Lower lobe of right lung (tissue), 2 donors: ENCODE results near the gene PALM. TPM values are rescaled to one million over a fixed set of nuclear protein-coding genes. Genes with fewer than 3 reads are reported as not detected.
A peak's percentile ranks its signal among the peaks of the same experiment; 100 is the strongest.

ENCODE experiments used
- ATAC-seq, 2 donors: fragments of 200-7000 bp; cut with Tn5 transposase; one replicate each; pipeline ENCODE4 v1.9.1; 2020 to 2022; ENCODE audit warnings: mild to moderate bottlenecking in 2 of 2, moderate library complexity in 2 of 2
- DNase-seq: peaks from one replicate; pipeline ENCODE4 v3.0.0-alpha.2; 2020
- H3K27ac ChIP-seq: fragments of 200-600 bp; one replicate; pipeline ENCODE4 v1.8.0; 2022
- H3K27me3 ChIP-seq: fragments of 200-600 bp; one replicate; pipeline ENCODE4 v1.8.0; 2022; ENCODE audit warnings: low read depth
- H3K36me3 ChIP-seq: fragments of 200-600 bp; one replicate; pipeline ENCODE4 v1.8.0; 2022; ENCODE audit warnings: mild to moderate bottlenecking
- H3K4me1 ChIP-seq: fragments of 200-600 bp; one replicate; pipeline ENCODE4 v1.8.0; 2022
- H3K4me3 ChIP-seq: fragments of 200-600 bp; one replicate; pipeline ENCODE4 v1.8.0; 2022; ENCODE audit warnings: mild to moderate bottlenecking
- H3K9me3 ChIP-seq: fragments of 200-600 bp; one replicate; pipeline ENCODE4 v1.8.0; 2022
- intact Hi-C: fragments of 100-400 bp; cut with DNase I; formaldehyde crosslinking; loops from one replicate; pipeline ENCODE4 v1.11.0; 2022
- total RNA-seq: library from RNA; stranded (reverse); fragmentation: NEBNext Ultra II Directional; extraction: Animal tissue kit (Norgen Biotek cat#: 25700); gene quantifications from one replicate; pipeline ENCODE4 v1.2.1, GENCODE V29; 2021
- TF ChIP-seq, protein P1 (sequence below): fragments of 200-600 bp; IDR thresholded peaks from one replicate; pipeline ENCODE4 v1.8.0; 2022; ENCODE audit warnings: antibody characterized with exemption, mild to moderate bottlenecking
- donor health status: DM: no; HTN: yes; CAD: no; lungs with severe emphysema.

The PALM gene
- total RNA-seq, 1 donor from 2014 or later = 37.0 TPM

DNA sequence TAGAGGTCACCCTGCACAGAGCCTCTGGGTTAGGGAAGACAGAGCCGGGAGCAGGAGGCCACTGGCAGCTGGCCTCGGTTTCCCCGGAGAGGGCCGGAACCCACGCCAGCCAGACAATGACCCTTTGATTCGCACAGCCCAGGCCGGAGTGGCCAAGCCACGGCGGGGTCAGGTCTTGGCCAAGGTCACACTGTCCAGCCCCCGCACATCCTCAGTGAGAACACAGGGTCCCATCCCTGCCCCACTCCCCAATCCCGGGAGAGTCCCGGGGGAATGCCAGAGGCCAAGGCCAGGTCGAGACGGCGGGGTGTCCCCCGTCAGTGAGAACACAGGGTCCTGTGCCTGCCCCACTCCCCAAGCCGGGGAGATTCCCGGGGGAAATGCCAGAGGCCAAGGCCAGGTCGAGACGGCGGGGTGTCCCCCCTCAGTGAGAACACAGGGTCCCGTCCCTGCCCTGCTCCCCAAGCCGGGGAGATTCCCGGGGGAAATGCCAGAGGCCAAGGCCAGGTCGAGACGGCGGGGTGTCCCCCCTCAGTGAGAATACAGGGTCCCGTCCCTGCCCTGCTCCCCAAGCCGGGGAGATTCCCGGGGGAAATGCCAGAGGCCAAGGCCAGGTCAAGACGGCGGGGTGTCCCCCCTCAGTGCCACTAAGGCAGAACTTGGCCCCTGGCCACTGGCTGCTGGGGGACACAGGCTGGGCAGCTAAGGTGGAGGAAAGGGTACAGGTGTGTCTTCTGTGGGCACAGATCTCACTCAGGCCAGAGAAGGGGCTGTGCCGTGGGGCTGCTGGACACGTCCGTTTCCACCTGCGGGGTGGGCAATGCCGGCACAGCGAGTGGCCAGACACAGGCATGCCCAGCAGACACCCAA, 34.2 kb upstream of the PALM start:
- TF ChIP-seq, protein P1, sequence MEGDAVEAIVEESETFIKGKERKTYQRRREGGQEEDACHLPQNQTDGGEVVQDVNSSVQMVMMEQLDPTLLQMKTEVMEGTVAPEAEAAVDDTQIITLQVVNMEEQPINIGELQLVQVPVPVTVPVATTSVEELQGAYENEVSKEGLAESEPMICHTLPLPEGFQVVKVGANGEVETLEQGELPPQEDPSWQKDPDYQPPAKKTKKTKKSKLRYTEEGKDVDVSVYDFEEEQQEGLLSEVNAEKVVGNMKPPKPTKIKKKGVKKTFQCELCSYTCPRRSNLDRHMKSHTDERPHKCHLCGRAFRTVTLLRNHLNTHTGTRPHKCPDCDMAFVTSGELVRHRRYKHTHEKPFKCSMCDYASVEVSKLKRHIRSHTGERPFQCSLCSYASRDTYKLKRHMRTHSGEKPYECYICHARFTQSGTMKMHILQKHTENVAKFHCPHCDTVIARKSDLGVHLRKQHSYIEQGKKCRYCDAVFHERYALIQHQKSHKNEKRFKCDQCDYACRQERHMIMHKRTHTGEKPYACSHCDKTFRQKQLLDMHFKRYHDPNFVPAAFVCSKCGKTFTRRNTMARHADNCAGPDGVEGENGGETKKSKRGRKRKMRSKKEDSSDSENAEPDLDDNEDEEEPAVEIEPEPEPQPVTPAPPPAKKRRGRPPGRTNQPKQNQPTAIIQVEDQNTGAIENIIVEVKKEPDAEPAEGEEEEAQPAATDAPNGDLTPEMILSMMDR = no peak
- no peaks in the 10 kb centered on the region for H3K36me3 ChIP-seq
- H3K27me3 ChIP-seq = peaks cover 13% of the 10 kb centered on the region
- H3K4me3 ChIP-seq = no peak overlapping the region
- H3K27ac ChIP-seq = no peak overlapping the region
- ATAC-seq (no peak), DNase-seq (no peak)
- peaks cover 32% of the 10 kb centered on the region for H3K4me1 ChIP-seq
- no peaks in the 10 kb centered on the region for H3K9me3 ChIP-seq
- intact Hi-C loops = no loop called here

DNA sequence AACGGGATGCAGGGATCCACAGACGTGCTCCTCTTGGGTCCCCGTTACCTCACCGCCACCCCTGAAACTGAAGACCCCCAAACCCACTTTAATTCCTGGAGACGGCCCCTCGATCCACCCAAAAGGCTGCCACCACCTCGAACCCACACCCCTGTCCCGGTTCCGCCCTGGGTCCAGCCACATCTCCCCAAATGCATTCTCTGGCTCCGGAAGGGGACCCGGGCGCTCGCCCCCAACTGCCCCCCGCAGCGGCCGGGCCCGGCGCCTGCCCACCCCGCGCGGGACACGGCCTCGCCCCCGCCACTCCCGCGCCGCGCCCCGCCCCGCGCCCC, 32.8 kb upstream of the PALM start:
- no peak for ATAC-seq
- peak overlapping the region; percentile 57 for H3K4me3 ChIP-seq
- intact Hi-C loops = no loop called here

DNA sequence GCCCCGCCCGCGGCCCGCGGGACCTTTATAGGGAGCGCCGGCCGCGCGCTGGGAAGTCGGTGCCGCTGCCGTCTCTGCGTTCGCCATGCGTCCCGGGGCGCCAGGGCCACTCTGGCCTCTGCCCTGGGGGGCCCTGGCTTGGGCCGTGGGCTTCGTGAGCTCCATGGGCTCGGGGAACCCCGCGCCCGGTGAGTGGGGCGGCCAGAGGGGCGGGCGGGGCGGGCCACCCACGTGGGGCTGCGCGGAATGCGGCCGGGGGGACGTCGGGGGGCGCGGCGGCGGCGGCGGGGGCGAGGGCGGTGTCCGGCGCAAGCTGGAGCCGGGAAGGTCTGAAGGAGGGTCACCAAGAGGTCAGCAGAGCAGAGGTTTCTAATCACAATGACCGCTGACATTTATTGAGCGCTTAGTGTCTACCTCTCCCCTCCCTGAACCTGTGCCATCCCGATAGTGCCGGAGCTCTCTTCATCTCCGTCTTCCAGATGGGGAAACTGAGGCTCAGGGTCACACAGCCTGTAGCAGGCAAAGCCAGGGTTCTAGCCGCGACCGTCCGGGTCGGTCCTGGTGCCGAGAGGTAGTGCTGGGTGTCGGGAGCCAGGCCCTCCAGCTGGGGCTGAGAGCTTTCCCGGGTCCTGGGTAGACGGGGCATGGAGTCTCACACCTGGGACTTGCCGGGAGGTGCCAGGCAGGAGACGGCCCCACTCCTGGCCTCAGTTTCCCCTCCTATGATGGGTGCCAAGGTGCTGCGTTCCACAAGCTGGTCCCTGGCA, 32.2 kb upstream of the PALM start, which contains the start of gene FSTL3:
Gene FSTL3, plus strand, starts transcription at position 54 of the 767 bp plus-strand sequence. Its CDS starts 32 bp downstream, at position 86.
- TF ChIP-seq, protein P1 = no peak
- H3K4me3 ChIP-seq = peak within 1 kb of the TSS; percentile 57
- ATAC-seq (no peak), DNase-seq (no peak)
- H3K36me3 ChIP-seq = peaks cover 3% of the 10 kb centered on the region
- peak within 1 kb of the TSS; percentile 90 for H3K27ac ChIP-seq
- H3K9me3 ChIP-seq = no peaks in the 10 kb centered on the region
- H3K4me1 ChIP-seq = peaks cover 39% of the 10 kb centered on the region
- H3K27me3 ChIP-seq = peaks cover 13% of the 10 kb centered on the region
- intact Hi-C loops = no loop called here

More for the DNA sequence above, 32.8 kb upstream of the PALM start:
- TF ChIP-seq, protein P1 = no peak
- H3K27ac ChIP-seq = no peak overlapping the region
- peaks cover 13% of the 10 kb centered on the region for H3K27me3 ChIP-seq
- no peaks in the 10 kb centered on the region for H3K36me3 ChIP-seq
- H3K4me1 ChIP-seq = peaks cover 34% of the 10 kb centered on the region
- DNase-seq = no peak
- H3K9me3 ChIP-seq = no peaks in the 10 kb centered on the region

DNA sequence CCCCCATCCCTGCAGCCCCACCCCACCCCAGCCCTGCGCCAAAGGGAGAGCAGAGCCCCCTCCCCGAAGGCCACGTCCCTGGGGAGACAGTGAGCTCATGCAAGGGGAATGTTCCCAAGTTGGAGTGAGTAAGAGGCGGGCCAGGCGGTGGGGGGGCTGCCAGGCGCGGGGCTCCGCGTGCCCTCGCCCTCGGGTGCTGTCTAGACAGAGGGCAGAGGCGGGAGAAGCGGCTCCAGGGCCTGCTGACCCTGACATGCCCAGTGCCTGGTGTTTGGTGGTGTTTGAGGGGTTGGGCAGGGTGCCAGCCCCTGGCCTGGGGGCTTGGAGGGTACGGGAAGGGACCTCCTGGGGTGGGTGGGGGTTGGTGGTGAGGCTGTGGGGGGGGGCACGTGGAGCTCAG, 31.5 kb upstream of the PALM start:
- Histone ChIP-seq H3K27ac (peak overlapping the region; percentile 90), H3K27me3 (peaks cover 13% of the 10 kb centered on the region), H3K4me1 (peaks cover 40% of the 10 kb centered on the region), H3K9me3 (no peaks in the 10 kb centered on the region), H3K36me3 (peaks cover 3% of the 10 kb centered on the region), H3K4me3 (peak overlapping the region; percentile 57)
- intact Hi-C loops = no loop called here
- TF ChIP-seq, protein P1 = no peak
- peak; percentile 6 to 50 for ATAC-seq
- peak; percentile 80 for DNase-seq

DNA sequence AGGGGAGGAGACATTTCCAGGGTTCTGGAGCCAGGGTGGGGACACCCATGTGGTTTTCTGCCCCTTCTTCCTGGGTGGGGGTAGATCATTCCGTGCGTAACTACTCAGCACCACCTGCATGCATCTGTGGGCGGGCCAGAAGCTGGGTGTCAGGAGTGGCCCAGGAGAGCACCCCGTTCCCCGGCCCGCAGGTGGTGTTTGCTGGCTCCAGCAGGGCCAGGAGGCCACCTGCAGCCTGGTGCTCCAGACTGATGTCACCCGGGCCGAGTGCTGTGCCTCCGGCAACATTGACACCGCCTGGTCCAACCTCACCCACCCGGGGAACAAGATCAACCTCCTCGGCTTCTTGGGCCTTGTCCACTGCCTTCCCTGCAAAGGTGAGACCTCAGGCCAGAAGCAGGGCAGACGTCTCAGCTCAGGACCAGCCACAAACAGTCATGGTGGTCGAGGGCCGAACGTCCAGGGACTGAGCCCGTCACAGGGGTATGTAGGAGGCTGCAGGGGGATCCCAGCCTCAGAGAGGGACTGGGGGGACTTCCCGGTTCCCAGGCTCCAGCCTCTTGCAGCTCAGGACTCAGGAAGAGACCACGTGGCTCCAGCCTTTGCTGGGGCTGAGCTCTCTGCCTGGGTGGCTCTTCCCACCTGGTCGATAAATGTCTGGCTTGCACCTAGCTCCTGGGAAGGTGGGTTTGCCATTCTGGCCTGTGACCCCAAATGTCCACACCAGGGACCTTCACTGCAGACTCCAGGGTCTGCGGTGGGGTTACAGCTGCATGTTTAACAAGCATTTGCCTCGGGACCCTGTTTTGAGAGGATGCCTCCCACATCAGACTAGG, 30.9 kb upstream of the PALM start:
- H3K27ac ChIP-seq = peak overlapping the region; percentile 90
- peaks cover 13% of the 10 kb centered on the region for H3K27me3 ChIP-seq
- intact Hi-C loops = no loop called here
- peaks cover 3% of the 10 kb centered on the region for H3K36me3 ChIP-seq
- peaks cover 40% of the 10 kb centered on the region for H3K4me1 ChIP-seq
- peak overlapping the region; percentile 57 for H3K4me3 ChIP-seq
- TF ChIP-seq, protein P1 = no peak
- no peaks in the 10 kb centered on the region for H3K9me3 ChIP-seq
- no peak for ATAC-seq
- DNase-seq = no peak
